ENCODE data around the gene THPO. TPM values are rescaled to one million over a fixed set of nuclear protein-coding genes. Genes with fewer than 3 reads are reported as not detected.

The THPO gene
- total RNA-seq, 1 experiment from 2014 or later = 1.6 TPM

DNA sequence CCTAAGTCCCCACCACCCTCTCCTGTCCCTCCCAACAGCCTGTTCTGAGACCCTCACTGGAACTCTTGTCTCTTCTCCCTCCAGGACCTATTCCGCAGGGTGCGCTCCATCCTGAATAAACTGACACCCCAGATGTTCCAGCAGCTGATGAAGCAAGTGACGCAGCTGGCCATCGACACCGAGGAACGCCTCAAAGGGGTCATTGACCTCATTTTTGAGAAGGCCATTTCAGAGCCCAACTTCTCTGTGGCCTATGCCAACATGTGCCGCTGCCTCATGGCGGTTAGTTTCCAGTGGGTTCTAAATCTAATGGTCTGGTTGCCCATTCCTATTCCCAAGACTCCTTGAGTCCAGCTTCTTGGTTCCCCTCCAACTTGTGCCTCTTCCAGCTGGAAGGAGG, 54.3 kb downstream of the THPO start:
- CTCF ChIA-PET = no interaction called here
- H3K4me1 ChIP-seq = no peaks in the 10 kb centered on the region
- no peaks in the 10 kb centered on the region for H3K9me3 ChIP-seq
- Mint-ChIP-seq H3K9me3 (ENCODE audit: unreplicated experiment) (no peaks in the 10 kb centered on the region), H3K27me3 (ENCODE audit: insufficient read depth, unreplicated experiment) (no peaks in the 10 kb centered on the region), H3K4me1 (ENCODE audit: low read depth, unreplicated experiment) (no peaks in the 10 kb centered on the region), H3K27ac (ENCODE audit: unreplicated experiment) (no peak overlapping the region), H3K4me3 (ENCODE audit: unreplicated experiment) (no peak overlapping the region), H3K36me3 (ENCODE audit: insufficient read depth, unreplicated experiment) (peaks cover 100% of the 10 kb centered on the region)
- no TSS peak for BruUV-seq (replicated peaks)
- no peak for DNase-seq
- H3K4me3 ChIP-seq (ENCODE audit: low read depth, low read length) = no peak overlapping the region
- POLR2A ChIA-PET = no interaction called here
- no peaks in the 10 kb centered on the region for H3K27me3 ChIP-seq (replicated peaks; ENCODE audit: control insufficient read depth, insufficient read depth, low read length)
- intact Hi-C loops (cut with micrococcal nuclease; ENCODE audit: unreplicated experiment) = no loop called here
- TF ChIP-seq, protein P1, sequence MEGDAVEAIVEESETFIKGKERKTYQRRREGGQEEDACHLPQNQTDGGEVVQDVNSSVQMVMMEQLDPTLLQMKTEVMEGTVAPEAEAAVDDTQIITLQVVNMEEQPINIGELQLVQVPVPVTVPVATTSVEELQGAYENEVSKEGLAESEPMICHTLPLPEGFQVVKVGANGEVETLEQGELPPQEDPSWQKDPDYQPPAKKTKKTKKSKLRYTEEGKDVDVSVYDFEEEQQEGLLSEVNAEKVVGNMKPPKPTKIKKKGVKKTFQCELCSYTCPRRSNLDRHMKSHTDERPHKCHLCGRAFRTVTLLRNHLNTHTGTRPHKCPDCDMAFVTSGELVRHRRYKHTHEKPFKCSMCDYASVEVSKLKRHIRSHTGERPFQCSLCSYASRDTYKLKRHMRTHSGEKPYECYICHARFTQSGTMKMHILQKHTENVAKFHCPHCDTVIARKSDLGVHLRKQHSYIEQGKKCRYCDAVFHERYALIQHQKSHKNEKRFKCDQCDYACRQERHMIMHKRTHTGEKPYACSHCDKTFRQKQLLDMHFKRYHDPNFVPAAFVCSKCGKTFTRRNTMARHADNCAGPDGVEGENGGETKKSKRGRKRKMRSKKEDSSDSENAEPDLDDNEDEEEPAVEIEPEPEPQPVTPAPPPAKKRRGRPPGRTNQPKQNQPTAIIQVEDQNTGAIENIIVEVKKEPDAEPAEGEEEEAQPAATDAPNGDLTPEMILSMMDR (IDR thresholded peaks at IDR 0.05; ENCODE audit: insufficient read depth in 1 of 2, low read depth in 1 of 2, low read length in 1 of 2, severe bottlenecking in 1 of 2, unreplicated experiment in 1 of 2) = no peak
- H3K36me3 ChIP-seq (ENCODE audit: control insufficient read depth, insufficient read depth, low read length) = peaks cover 23% of the 10 kb centered on the region

DNA sequence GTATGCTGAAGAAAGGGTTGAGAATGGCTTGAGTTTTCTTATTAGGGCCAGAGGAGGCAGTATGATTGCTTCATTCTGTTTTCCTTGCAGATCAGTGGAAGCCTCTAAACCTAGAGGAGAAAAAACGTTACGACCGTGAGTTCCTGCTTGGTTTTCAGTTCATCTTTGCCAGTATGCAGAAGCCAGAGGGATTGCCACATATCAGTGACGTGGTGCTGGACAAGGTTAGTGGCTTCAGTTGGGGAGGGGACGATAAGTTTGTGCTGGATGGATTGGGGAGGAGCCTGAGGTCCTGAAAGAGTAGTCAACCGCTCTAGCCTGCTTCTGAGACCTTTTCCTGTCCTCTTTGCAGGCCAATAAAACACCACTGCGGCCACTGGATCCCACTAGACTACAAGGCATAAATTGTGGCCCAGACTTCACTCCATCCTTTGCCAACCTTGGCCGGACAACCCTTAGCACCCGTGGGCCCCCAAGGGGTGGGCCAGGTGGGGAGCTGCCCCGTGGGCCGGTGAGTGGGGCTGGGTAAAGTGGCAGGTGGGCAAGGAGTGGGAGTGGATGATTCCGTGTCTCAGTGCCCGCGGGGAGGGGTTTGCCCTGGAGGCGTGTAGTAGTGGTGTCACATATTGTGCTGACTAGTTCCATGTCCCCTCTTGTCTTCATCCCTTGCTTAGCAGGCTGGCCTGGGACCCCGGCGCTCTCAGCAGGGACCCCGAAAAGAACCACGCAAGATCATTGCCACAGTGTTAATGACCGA, 55.1 kb downstream of the THPO start:
- H3K36me3 ChIP-seq (ENCODE audit: control insufficient read depth, insufficient read depth, low read length) = peaks cover 21% of the 10 kb centered on the region
- intact Hi-C loops (cut with micrococcal nuclease; ENCODE audit: unreplicated experiment) = no loop called here
- no peaks in the 10 kb centered on the region for H3K4me1 Mint-ChIP-seq (ENCODE audit: low read depth, unreplicated experiment)
- H3K27me3 ChIP-seq (replicated peaks; ENCODE audit: control insufficient read depth, insufficient read depth, low read length) = no peaks in the 10 kb centered on the region
- CTCF ChIA-PET = no interaction called here
- H3K4me3 Mint-ChIP-seq (ENCODE audit: unreplicated experiment) = no peak overlapping the region
- H3K9me3 ChIP-seq = no peaks in the 10 kb centered on the region
- no peaks in the 10 kb centered on the region for H3K4me1 ChIP-seq
- H3K27ac Mint-ChIP-seq (ENCODE audit: unreplicated experiment) = no peak overlapping the region
- BruUV-seq (replicated peaks) = no TSS peak
- H3K9me3 Mint-ChIP-seq (ENCODE audit: unreplicated experiment) = no peaks in the 10 kb centered on the region
- no peak for DNase-seq
- no peaks in the 10 kb centered on the region for H3K27me3 Mint-ChIP-seq (ENCODE audit: insufficient read depth, unreplicated experiment)
- POLR2A ChIA-PET = no interaction called here
- peaks cover 97% of the 10 kb centered on the region for H3K36me3 Mint-ChIP-seq (ENCODE audit: insufficient read depth, unreplicated experiment)
- TF ChIP-seq, protein P1 (IDR thresholded peaks at IDR 0.05; ENCODE audit: insufficient read depth in 1 of 2, low read depth in 1 of 2, low read length in 1 of 2, severe bottlenecking in 1 of 2, unreplicated experiment in 1 of 2) = no peak
- no peak overlapping the region for H3K4me3 ChIP-seq (ENCODE audit: low read depth, low read length)

Other genes with a start within 250 kb of the THPO start
- gene EIF2B5, start 242.8 kb downstream of the THPO start, total RNA-seq (2022) = 43.8 and 52.9 TPM in 2 replicates
- 83.9 and 86.7 TPM in 2 replicates for gene DVL3, start 222.8 kb downstream of the THPO start, total RNA-seq (2022)
- gene AP2M1, start 203.4 kb downstream of the THPO start, total RNA-seq (2022) = 202 and 214 TPM in 2 replicates
- gene ABCF3, start 192.0 kb downstream of the THPO start, total RNA-seq (2022) = 68.8 and 69.8 TPM in 2 replicates
- 0.79 and 1.6 TPM in 2 replicates for gene VWA5B2, start 148.6 kb downstream of the THPO start, total RNA-seq (2022)
- gene ALG3, start 129.2 kb downstream of the THPO start, total RNA-seq (2022) = 73.4 and 74.9 TPM in 2 replicates
- 12.1 and 13.1 TPM in 2 replicates for gene EEF1AKMT4, start 128.5 kb downstream of the THPO start, total RNA-seq (2022)
- 0.46 and 0.66 TPM in 2 replicates for gene CAMK2N2, start 116.7 kb downstream of the THPO start, total RNA-seq (2022)
- gene ECE2, start 102.2 kb downstream of the THPO start, total RNA-seq (2022) = not detected in 2 replicates
- 285 and 294 TPM in 2 replicates for gene PSMD2, start 79.0 kb downstream of the THPO start, total RNA-seq (2022)
- 410 and 423 TPM in 2 replicates for gene EIF4G1, start 63.6 kb downstream of the THPO start, total RNA-seq (2022)
- gene FAM131A, start 40.6 kb downstream of the THPO start, total RNA-seq (2022) = 6.1 and 6.7 TPM in 2 replicates
- 23.0 and 28.6 TPM in 2 replicates for gene CLCN2, start 16.6 kb downstream of the THPO start, total RNA-seq (2022)
- gene POLR2H, start 16.5 kb downstream of the THPO start, total RNA-seq (2022) = 96.4 and 101 TPM in 2 replicates
- 5.5 and 6.4 TPM in 2 replicates for gene CHRD, start 1.8 kb upstream of the THPO start, total RNA-seq (2022)
- 5.6 and 6.9 TPM in 2 replicates for gene EPHB3, start 183.6 kb upstream of the THPO start, total RNA-seq (2022)